Activated CD8-positive, alpha-beta T cell treated with anti-CD3 and anti-CD28 coated beads for 36 hours (primary cell): ENCODE data around the gene STAT6. TPM values are rescaled to one million over a fixed set of nuclear protein-coding genes. Genes with fewer than 3 reads are reported as not detected.

Experiments used
- ATAC-seq: fragments of 200-7000 bp; cut with Tn5 transposase; one replicate; pipeline ENCODE4 v1.10.0; 2021; ENCODE audit warnings: mild to moderate bottlenecking, moderate library complexity
- CTCF ChIA-PET: fragments of 350-600 bp; sonication (Branson Sonifier 250); formaldehyde crosslinking; loops from one replicate; lab custom pipeline; 2021; ENCODE audit warnings: antibody characterized with exemption; lab: Charles Lee
- POLR2A ChIA-PET: fragments of 350-600 bp; sonication (Branson Sonifier 250); formaldehyde crosslinking; loops from one replicate; lab custom pipeline; 2021; ENCODE audit warnings: antibody characterized with exemption; lab: Charles Lee
- DNase-seq: peaks from one replicate; pipeline ENCODE4 v3.0.0-alpha.2; 2020
- H3K27ac Mint-ChIP-seq: one replicate; pipeline ENCODE4 v1.8.0; 2021; ENCODE audit warnings: mild to moderate bottlenecking, mixed read lengths
- H3K27me3 Mint-ChIP-seq: one replicate; pipeline ENCODE4 v1.8.0; 2021; ENCODE audit warnings: mixed read lengths
- H3K36me3 Mint-ChIP-seq: one replicate; pipeline ENCODE4 v1.8.0; 2021; ENCODE audit warnings: low read depth, mixed read lengths
- H3K4me1 Mint-ChIP-seq: one replicate; pipeline ENCODE4 v1.8.0; 2021; ENCODE audit warnings: low read depth, mixed read lengths
- H3K4me3 Mint-ChIP-seq: one replicate; pipeline ENCODE4 v1.8.0; 2021; ENCODE audit warnings: mild to moderate bottlenecking, moderate library complexity, mixed read lengths
- H3K9me3 Mint-ChIP-seq: one replicate; pipeline ENCODE4 v1.8.0; 2021; ENCODE audit warnings: mixed read lengths
- CTCF ChIP-seq: fragments of 200-600 bp; IDR thresholded peaks from one replicate; pipeline ENCODE4 v1.8.0; 2022; ENCODE audit warnings: antibody characterized with exemption, mild to moderate bottlenecking
- intact Hi-C: fragments of 100-400 bp; cut with micrococcal nuclease; formaldehyde crosslinking; loops from one replicate; pipeline ENCODE4 v1.10.0; 2022
- total RNA-seq, 2 experiments: library from RNA; stranded (reverse); gene quantifications; one replicate each; pipeline ENCODE4 v1.2.3, GENCODE V29; 2021

The STAT6 gene
- total RNA-seq, 2 experiments from 2014 or later = 207 to 209 TPM

- intact Hi-C loops = no loop called here
- ChIA-PET CTCF (interaction anchor here (0.6 to 5.7 kb wide), 5 partner anchors 11 to 62 kb away, joined by 3 to 66 read pairs (median 5); no protein-coding TSS in a partner anchor), POLR2A (interaction anchor here (0.6 to 3.3 kb wide), 8 partner anchors 10 to 214 kb away, joined by 3 to 21 read pairs (median 3); partner anchors contain the start of gene STAT6)
- DNase-seq = no peak
- no peak for ATAC-seq
- Mint-ChIP-seq H3K27ac (no peak within 1 kb of the TSS), H3K9me3 (no peaks in the 10 kb centered on the region), H3K4me1 (peaks cover 40% of the 10 kb centered on the region), H3K27me3 (no peaks in the 10 kb centered on the region), H3K36me3 (peaks cover 17% of the 10 kb centered on the region), H3K4me3 (no peak within 1 kb of the TSS)
- TF ChIP-seq CTCF = no peak
Measured at GRCh38 chr12:57049890-57050289, 61.3 kb downstream of the STAT6 start, which contains the start of gene MYO1A. Gene MYO1A (minus strand): TSS chr12:57050129. CDS start chr12:57048323, 1,806 bp downstream.

GRCh38 chr12:57049119-57049446, 62.1 kb downstream of the STAT6 start:
- intact Hi-C loops = no loop called here
- Mint-ChIP-seq H3K4me3 (no peak overlapping the region), H3K27me3 (no peaks in the 10 kb centered on the region), H3K36me3 (peaks cover 14% of the 10 kb centered on the region), H3K4me1 (peaks cover 40% of the 10 kb centered on the region), H3K9me3 (no peaks in the 10 kb centered on the region), H3K27ac (no peak overlapping the region)
- no peak for DNase-seq
- TF ChIP-seq CTCF = no peak
- ATAC-seq = no peak
- CTCF ChIA-PET = interaction anchor here (1.3 to 5.7 kb wide), 7 partner anchors 12 to 127 kb away, joined by 4 to 66 read pairs (median 10); no protein-coding TSS in a partner anchor
- POLR2A ChIA-PET = interaction anchor here (1.4 to 3.5 kb wide), 9 partner anchors 11 to 63 kb away, joined by 3 to 21 read pairs (median 5); partner anchors contain the start of gene STAT6

GRCh38 chr12:57048423-57049118, 62.6 kb downstream of the STAT6 start:
- DNase-seq = no peak
- Mint-ChIP-seq H3K27me3 (no peaks in the 10 kb centered on the region), H3K4me1 (peaks cover 40% of the 10 kb centered on the region), H3K4me3 (no peak overlapping the region), H3K9me3 (no peaks in the 10 kb centered on the region), H3K36me3 (peaks cover 9% of the 10 kb centered on the region), H3K27ac (peak overlapping the region; percentile 72)
- ATAC-seq = no peak
- CTCF ChIA-PET = interaction anchor here (1.3 to 5.7 kb wide), 11 partner anchors 13 to 128 kb away, joined by 3 to 66 read pairs (median 7); partner anchors contain the start of gene ZBTB39
- POLR2A ChIA-PET = interaction anchor here (0.6 to 3.5 kb wide), 13 partner anchors 8 to 64 kb away, joined by 3 to 21 read pairs (median 4); partner anchors contain the start of gene STAT6
- no peak for TF ChIP-seq CTCF
- intact Hi-C loops = no loop called here

- no peak for TF ChIP-seq CTCF
- H3K9me3 Mint-ChIP-seq = no peaks in the 10 kb centered on the region
- H3K36me3 Mint-ChIP-seq = peaks cover 3% of the 10 kb centered on the region
- ATAC-seq (no peak), DNase-seq (no peak)
- peaks cover 40% of the 10 kb centered on the region for H3K4me1 Mint-ChIP-seq
- POLR2A ChIA-PET = interaction anchor here (0.6 to 3.5 kb wide), 10 partner anchors 9 to 64 kb away, joined by 3 to 21 read pairs (median 4); partner anchors contain the start of gene STAT6
- H3K27ac Mint-ChIP-seq = peak overlapping the region; percentile 86
- CTCF ChIA-PET = interaction anchor here (1.1 to 5.7 kb wide), 13 partner anchors 10 to 128 kb away, joined by 3 to 66 read pairs (median 7); partner anchors contain the start of gene ZBTB39
- intact Hi-C loops = no loop called here
- no peaks in the 10 kb centered on the region for H3K27me3 Mint-ChIP-seq
- H3K4me3 Mint-ChIP-seq = no peak overlapping the region
Measured at GRCh38 chr12:57047981-57048380, 63.2 kb downstream of the STAT6 start.
